Limb (tissue), 2 donors: Measurements from ENCODE around the gene GOLGA7B.

Experiments used
- DNase-seq, 2 donors: peaks; one replicate each; pipeline ENCODE4 v3.0.0-alpha.2; 2016; ENCODE audit errors: extremely low spot score in 2 of 2

The GOLGA7B gene

DNA sequence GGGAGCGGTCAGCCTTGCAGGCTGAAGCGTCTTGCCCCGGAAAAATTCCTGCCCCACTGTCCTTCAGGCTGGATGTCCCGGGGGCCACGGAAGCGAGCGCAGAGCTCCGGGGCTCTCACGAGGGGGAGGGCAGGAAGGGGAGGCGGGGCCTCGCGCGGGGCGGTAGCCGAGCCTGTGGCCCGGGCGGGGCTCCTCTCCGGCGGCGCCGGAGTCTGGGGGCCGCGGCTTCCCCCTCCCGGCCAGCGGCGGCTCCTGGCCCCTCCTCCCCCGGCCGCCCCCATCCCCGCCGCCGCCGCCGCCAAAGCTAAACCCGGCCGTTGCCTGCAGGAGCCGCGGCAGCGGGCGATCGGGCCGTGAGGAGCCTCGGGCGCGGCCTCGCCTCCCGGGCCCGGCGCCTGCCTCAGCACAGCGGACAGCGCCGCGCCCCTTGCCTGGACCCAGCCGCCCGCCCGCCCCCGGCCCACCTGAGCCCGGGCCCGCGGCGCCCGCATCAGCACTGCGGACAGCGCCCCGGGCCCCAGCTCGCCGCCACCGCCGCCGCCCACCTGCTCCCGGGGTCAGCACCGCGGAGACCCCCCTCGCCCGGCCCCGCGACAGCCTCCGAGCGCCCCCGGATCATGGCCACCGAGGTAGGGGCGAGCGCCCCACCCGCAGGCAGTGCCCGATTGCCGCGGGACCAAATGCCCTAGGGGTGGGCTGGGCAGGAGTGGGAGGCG is at the start of gene GOLGA7B:
Gene GOLGA7B (plus strand): TSS at position 157 of the 716 bp plus-strand sequence. CDS start 461 bp downstream, at position 618.
- DNase-seq: peak; percentile 33 to 80

DNA sequence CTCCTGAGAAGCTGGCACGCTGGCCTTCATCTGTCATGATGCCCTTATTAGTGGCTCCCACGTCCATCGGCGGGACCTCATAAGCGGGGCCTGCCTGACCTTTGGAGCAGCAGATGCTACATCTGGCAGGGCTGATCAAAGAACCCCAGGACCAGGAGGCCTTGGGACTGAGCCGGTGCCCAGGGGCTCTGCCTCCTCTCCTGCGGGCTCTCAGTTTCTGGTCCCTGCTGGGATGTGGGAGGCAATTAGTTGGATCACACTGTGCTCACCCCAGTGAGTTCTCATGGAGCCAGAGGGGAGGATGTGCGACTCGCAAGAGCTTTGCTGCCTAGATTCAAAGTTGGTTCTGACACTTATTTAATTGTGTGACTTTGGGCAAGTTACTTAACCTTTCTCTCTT is 49.2 kb upstream of the GOLGA7B start:
- no peak for DNase-seq

DNA sequence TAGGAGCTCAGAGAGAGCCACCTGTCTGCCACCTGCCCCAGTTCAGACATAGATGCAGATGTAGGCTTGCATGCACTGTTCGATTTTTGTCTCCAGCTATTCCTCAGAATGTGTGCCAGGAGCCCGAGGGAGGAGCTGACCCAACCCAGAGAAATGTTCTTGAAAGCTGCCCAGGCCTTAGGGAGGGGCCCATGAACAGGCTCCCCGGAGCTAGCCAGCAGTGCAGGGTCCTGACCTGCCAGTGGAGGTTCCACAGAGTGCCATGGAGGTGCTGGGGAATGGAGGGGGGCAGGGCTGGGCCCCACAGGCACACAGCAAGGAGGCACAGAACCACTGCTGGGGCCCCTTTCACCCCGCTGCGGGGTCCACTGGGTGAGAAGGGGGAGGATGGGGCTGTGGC is 48.2 kb upstream of the GOLGA7B start:
- DNase-seq: no peak

DNA sequence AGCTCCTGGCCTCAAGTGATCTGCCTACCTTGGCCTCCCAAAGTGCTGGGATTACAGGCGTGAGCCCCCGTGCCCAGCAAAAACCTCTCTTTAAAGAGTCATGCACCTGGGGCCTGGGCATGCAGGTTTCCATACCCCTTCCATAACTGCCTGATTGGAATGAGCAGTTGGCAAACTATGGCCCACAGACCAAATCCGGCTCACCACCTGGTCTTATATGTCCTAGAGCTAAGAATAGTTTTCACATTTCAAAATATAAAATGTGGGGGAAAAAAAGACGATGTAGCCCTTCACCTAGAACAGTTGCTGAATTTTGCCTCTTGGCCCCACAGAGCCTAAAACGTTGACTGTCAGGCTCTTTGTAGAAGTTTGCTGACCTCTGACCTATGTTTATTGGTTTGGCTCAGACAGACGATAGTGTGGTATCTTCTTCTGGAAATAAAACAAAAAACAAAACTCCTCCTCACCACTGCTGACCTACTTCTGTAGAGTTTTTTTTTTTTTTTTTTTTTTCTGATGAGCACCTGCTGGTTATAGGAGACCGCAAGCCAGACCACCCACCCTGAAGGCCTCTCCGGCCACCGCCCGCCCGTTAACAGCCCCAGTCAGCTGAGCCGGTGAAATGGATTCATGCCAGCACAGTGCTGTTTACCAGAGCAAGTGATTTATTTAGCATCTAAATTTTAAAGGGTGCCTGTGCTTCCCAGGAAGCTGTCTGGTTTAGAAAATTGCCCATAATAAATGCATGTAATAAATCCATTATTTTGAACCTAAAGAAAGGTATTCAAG is 44.4 kb upstream of the GOLGA7B start:
- no peak for DNase-seq

DNA sequence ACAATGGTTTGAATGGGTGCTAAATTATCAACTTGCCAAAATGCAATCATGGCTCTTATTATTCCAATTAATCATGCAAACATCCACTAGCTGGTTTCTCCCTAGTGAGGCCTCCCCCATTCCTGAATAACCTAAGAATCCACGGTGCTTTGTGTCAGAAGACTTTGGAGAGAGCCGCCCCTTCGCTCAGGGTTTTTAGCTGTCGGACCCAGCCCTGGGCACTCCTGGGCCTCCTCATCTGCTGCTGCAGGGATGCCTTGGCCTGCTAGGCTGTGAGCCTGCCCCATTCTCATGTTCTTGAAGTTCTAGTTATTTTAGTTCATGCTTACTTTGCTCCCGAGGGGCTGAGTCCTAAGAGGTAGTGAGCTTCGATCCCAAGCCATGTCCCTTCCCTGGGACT is 43.7 kb upstream of the GOLGA7B start:
- no peak for DNase-seq

DNA sequence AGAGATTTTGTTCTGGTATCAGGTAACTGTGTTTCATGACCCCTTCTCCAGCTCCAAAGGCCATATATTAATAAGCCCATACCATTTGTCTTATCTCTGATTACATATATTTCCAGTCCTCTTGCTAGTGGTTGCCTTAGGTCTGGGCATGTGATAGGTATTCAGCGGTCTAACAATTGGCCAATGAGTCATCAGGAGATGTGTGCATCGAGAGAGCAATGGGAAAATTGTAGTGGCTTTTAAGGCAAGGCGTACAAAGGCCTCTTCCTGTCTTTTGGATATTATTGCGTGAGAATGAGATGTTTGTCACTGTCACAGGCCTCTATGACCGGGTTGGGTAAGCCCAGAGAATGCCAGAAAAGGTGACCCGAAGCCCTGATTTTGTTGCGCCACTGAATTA is 39.2 kb upstream of the GOLGA7B start:
- DNase-seq: no peak

DNA sequence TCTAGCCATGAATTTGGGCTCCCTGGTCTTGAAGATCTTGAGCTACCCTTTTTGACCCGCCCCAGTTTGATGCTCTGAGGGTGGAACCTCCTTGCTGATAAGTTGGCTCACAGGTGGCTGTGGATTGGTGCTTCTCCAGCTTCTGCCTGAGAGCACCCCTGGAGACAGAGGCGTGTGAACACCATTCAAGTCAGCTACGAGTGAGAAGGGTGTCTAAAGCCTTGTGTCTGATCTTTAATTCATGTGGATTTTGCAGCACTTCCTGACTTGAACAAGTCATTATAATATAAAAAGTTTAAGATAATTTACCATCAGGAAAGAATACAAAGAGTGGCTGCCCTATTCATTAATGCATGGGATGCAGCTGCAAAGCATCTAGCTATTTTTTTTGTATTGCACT is 37.7 kb upstream of the GOLGA7B start:
- no peak for DNase-seq

DNA sequence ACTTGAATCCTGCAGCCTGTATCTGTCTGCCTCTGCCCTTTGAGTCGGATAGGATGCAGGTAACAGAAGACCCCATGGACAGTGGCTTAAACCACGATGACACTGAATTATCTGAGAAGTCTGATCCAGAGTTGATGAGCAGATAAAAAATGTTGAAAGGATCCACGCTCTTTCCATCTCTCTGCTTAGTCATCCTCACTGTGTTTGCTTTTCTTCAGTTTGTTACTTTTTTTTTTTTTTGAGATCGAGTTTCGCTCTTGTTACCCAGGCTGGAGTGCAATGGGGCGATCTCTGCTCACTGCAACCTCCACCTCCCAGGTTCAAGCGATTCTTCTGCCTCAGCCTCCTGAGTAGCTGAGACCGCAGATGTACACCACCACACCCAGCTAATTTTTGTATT is 36.9 kb upstream of the GOLGA7B start:
- no peak for DNase-seq

DNA sequence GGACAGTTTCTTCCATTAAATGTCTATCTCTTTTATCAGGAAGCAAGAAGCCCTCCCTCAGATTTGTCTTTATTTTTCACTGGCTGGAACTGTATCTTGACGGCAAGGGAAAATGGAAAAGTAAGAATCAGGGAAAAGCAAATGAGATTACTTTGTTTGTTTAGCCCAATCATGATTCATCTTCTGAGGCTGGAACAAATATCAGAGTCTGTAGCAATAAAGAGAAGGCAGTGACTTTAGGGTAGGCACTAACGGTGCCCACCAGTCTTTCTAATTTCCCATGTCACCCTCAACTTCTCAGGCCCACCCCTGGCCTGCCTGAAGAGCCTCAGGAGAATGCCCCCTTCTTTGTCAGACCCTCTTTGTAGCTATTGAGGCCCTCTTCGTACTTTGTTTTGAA is 36.3 kb upstream of the GOLGA7B start:
- no peak for DNase-seq

DNA sequence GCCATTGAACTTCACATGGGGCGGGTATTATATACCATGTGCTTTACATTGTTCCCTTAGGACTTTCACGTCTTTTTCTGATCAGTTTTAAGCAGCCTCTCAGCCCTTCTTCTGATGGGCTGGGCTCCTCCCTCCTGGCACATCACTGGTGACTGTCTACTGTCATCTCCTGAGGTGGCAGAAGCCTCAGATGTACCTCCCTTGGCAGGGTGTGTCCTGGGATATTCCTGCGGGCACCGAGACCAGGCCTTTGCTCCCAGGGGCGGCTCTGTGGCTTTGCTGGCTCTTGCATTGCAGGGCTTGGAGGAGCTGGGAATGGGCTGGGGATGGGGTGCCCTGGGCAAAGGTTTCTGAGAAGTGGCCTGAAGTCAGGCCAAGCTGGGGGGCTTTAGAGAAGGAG is 34.6 kb upstream of the GOLGA7B start:
- DNase-seq: no peak

DNA sequence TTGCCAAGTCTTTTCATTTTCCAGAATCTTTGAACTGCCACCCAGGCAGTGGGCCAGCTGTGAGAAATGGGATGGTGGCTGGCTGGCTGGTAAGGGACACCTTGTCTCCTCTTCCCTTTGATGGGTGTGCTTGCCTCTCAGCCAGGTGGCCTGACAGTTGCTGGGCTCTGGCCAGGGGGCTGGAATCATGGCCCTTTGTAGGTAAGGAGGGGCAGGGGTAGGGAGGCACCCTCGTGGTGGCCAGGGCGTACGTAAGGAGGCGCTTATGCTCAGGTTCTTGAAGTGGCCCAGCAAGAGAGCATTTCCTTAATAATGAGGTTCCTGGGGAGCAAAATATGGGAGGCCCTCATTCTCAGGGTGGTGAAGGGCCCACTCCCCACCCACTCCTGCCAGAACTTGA is 33.0 kb upstream of the GOLGA7B start:
- no peak for DNase-seq

DNA sequence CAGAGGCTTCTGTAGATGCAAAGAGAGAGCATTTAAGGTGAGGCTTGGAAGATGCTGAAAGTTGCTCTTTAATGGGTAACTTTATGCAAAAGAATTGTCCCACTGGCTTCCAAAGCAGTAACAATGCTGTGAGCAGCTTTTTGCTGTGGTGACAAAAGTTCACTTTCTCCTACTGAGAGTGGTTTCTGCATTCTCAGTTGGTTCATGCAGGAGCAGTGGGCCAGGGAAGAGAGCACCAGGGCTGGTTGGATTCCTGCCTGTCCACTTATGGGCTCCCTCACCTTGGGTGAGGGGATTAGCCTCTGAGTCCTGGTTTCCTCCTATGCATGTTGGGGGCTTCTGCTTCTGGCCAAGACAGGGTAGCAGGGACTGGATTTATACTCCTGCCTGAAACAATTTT is 31.1 kb upstream of the GOLGA7B start:
- DNase-seq: no peak

DNA sequence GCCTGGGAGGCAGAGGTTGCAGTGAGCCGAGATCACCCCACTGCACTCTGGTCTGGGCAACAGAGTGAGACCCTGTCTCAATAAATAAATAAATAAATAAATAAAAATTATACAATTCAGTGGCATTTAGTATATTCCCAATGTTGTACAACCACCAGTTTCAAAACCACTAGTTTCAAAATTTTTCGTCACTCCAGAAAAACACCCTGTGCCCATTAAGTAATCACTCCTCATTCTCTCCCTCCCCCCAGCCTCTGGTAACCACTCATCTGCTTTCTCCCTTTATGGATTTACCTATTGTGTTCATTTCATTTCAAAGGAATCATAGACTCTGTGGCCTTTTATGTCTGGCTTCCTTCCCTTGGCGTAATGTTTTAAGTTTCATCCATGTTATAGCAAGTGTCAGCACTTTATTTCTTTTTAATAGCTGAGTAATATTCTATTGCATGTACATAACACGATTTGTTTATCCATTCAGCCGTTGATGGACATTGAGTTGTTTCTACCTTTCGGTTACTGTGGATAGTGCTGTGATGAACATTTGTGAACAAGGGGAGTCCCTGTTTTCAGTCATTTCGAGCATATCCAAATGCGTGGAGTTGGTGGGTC is 29.4 kb upstream of the GOLGA7B start:
- DNase-seq: no peak

DNA sequence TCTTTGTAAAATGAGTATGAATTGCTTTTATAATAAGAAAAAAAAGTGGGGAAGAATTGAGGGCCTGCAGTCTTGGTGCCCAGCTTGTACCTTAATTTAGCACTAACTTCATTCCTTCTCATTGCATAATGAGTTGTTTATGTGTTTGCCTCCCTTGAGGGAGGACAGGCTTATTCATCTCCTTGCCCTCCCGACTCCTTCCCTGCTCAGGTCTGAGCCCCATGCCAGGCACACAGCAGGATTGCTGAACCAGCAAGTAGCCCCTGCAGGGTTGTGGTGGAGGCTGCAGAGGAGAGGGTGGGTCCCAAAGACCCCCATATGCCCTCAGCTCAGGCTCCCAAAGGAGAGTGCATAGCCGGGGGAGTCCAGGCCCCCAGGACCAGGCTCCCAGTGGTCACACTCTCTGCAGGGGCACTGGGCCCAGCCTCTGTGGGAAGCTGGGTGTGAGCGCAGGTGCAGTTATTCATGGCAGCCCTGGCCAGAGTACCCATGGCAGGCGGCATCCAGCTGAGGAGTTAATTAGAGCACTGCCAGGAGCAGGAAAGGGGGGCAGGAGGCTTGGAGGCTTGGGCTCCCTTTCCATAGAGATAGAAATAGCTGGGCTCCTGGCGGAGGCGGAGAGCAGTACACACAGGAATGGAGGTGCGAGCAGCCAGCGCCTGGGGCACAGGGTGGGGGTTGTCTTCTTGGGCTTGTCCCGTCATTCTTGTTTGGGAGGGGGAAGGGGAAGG is 28.2 kb upstream of the GOLGA7B start:
- DNase-seq: no peak

DNA sequence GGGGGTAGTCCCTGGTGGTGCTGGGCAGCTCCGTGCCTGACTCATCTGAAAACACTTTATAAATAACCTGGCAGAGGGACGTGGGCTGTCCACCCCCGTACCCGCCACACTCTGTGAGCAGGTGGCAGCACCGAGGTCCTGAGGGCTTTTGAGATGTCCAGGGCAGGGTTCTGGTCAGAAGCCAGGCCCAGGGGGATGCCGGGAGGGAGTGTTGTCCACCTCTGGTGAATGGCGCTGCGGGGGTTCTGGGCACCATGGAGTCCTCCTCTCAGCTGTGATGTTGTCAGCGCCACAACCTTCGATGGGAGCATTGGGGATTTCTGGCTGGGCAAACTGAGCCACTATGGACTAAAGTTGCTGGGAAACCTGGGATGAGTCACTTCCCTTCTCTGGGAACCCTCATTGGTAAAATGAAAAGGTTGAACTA is 27.4 kb upstream of the GOLGA7B start:
- no peak for DNase-seq

DNA sequence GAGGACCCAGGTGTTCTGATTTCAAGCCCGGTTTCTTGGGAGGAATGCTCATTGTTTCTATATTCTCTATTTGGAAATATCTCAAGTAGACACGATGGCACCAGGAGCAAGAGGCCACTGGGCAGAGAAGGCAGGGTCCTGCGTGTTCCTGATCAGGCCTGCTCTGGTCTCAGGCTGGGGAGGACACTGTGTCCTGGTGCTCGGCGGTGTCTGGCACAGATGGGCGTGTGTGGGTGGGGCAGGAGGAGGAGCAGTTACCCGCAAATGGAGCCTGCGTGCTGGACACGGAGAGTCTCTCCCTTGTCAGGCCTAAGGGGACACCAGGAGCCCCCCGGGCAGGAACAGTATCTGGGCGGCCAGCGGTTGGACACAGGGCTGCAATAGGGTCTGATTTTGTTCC is 25.9 kb upstream of the GOLGA7B start:
- DNase-seq: no peak

DNA sequence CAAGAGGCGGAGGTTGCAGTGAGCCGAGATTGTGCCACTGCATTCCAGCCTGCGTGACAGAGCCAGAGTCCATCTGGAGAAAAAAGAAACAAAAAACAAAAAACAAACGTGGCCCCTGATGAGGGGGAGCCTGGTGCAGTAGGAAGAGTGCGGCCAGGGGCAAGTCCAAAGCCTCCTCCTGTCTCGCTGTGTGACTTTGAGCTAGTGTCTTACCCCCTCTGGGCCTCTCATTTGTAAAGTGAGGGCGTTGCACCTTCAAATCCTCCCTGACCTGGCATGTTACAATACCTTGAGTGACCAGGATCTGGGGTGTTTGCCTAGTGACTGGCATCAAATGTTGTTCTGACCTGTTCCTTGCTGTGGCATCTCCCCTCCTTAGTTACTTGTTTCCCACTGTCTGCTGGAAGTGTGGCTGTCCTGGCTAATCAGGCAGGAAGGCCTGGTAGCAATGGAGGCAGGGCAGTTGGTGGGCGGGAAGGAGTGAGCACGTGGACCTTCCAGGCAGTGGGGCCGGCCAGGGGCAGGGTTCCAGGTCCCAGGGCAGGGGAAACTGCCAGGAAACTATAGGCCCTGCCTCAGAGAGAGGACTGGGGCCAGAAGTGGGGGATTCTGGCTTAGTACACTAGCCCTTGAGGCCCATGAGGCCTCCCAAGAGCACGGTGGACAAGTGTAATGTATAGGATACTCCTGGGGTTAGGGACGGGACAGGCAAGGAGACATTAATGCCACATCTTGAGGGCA is 24.5 kb upstream of the GOLGA7B start:
- no peak for DNase-seq

DNA sequence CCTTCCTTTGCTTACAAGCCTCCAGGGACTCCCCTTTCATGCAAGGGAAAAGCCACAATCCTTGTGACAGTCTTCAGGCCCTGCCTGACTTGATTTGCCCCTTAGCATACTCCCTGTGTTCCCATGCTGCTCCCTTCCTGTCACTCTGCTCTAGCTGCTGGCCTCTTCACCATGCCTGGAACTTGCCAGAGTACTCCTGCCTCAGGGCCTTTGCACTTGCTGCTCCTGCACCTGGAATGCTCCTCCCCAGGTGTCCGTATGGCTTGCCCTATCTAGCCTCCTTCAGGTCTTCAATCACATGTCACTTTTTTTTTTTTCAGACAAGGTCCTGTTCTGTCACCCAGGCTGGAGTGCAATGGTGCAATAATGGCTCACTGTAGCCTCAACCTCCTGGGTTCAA is 22.8 kb upstream of the GOLGA7B start:
- DNase-seq: no peak

DNA sequence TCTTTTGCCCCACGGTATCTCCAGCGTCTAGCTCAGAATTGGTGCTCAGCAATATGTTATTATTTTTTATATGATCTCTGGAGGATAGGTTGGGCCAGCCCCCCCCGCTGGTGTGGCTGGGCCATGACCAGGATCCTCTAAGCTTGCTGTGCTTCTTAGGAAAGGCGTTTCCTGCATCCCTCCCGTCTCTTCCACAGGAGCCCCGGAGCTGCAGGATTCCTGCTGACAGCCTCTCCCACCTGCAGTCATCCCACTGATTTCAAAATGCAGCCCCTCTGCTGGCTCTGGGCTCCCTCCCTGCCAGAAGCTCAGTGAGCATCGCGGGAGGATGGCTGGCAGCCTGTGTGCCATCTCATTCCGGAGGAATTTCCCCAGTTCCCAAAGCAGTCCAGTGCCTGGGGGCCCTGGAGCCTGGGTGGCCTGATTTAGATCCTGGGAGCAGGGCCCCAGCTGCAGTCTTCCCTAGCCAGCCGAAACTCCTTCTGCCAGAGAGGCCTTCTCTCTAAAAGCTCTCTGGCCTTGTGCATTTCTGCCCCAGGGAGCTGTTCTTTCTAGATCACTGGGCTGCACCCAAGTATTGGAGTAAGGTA is 21.8 kb upstream of the GOLGA7B start:
- no peak for DNase-seq

DNA sequence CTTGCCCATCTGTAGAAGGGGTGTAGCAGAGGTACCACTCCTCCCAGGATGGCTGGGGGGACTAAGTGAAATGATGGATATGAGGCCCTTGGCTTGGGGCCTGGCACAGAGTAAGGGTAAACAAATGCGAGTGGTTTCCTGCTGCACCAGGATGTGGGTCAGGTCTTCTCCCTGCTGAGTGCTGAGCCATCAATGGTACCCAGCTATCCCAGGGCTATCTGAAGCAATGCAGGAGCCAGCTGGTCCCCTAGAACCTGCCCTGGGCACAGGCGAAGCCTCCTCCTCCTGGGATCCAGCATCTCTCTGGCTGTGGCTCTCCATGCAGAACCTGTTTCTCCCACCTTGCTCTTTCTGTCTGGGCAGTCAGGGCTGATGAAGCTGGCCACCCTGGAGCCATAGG is 20.9 kb upstream of the GOLGA7B start:
- DNase-seq: no peak

DNA sequence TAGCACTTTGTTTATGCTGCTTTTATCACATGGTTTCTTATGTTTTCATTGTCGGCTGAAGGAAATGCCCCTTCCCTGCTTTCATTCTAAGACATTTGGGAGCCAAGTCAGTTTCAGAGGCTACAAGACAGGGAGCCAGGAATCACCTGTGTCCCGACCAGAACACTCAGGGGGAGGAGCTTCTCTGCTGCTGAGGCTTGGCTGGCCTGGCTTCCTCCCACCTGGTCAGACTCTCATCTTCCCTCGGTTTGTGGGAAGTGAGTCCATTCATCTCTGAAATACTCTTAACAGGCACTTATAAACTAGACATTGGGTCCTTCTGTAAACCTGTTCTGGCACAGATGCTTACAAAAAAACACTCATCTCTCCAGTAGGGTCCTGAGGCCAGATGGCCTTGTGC is 19.6 kb upstream of the GOLGA7B start:
- no peak for DNase-seq
